DMS79 (cell line): ENCODE data around the gene TAB2.
"Not testable (repeated sequence)": the region's sequence is repeated elsewhere in the genome, so short reads cannot be mapped to it uniquely, and the experiment has no call there.

ENCODE experiments used
- DNase-seq: peaks from one replicate; lab custom pipeline; 2025; lab: John Stamatoyannopoulos, UW

Gene TAB2

DNA sequence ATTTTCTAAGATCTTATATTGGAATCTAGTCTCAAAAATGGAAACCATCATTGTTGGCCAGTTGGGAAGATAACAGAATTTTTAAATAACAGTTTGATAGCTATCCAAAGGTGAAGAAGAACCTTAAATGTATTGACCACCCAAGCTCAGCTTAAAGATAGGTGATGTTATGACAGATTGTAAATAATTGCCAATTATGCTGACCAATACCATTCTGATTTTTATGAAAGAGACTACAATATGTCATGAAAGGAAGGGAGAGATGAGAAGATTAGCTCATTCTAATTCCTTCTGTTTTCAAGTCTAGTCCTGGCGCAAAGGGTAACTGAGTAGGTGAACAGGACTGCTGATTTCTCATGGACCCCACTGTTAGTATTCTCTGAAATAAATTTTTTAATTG lies 5.7 kb upstream of the TAB2 start:
- DNase-seq: no peak

GRCh38 chr6:149313070-149313469 lies 4.4 kb upstream of the TAB2 start:
- DNase-seq: no peak

GRCh38 chr6:149313861-149314260 lies 3.7 kb upstream of the TAB2 start:
- DNase-seq: no peak

GRCh38 chr6:149314325-149314905 lies 3.1 kb upstream of the TAB2 start:
- DNase-seq: no peak

- DNase-seq: no peak
Observed at GRCh38 chr6:149316108-149316727, 1.3 kb upstream of the TAB2 start.

DNA sequence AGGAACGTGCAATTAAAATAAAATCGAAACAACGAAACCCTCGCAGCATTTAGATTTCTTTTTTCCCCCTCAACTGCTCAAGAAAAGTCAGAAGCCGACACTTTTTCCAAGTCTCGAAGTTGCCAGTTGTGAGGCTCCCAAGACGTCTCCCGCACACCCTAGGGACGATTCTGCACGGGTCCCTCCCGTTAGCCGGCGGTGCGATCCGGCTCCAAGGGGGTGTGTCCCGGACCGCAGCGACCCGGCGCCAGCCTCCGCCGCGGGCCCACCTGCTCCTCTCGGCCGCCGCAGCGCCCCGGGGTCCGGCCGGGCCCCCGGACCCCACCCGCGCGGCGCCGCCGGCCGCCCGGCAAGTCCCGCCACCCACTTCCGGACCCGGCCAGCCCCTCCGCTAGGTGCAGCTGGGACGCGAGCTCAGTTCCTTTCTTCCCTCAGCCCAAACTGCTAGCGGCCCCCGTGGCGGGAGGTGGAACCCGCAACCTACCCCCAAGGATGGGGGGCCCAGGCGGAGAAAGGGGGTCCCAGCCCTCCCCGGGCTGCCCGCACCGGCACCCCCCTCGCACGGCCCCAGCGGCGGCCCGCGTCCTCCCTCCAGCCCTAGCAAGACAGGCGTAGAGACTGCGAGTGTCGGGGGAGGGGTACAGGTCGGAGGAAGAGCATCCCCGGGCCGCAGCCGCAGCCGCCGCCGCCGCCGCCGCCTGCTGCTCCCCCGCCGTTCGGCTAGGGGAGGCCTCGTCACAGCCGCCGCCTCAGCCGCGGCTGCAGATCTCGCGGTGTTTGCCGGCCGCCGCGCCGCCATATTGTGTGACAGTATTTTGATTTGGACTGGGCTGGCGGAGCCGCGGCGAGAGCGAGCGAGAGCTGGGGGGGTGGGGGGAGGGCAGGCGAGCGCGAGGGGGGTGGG lies 520 bp upstream of the TAB2 start:
- peak; percentile 74 for DNase-seq

GRCh38 chr6:149318581-149319286 lies 1.2 kb downstream of the TAB2 start:
- DNase-seq: peak; percentile 11

DNA sequence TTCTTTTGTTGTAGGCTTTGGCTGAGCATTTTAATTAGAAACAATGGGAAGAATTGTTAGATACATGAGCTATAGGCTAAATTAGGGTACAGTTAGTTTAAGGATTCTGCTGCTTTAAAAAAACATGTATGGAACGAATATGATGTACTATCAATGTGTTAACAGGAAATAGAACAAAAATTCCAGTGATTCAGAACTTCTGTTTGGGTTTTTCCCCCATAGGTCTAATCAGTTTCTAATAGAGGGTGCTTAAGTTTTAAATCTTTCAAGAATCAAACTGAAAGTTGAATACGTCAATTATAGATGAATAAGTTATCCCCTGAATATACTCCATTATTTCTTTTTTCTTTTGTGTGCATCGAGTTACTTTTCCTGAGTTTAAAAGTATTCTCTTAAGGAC lies 1.9 kb downstream of the TAB2 start:
- no peak for DNase-seq

GRCh38 chr6:149320016-149320415 lies 2.5 kb downstream of the TAB2 start:
- not testable (repeated sequence) for DNase-seq

DNA sequence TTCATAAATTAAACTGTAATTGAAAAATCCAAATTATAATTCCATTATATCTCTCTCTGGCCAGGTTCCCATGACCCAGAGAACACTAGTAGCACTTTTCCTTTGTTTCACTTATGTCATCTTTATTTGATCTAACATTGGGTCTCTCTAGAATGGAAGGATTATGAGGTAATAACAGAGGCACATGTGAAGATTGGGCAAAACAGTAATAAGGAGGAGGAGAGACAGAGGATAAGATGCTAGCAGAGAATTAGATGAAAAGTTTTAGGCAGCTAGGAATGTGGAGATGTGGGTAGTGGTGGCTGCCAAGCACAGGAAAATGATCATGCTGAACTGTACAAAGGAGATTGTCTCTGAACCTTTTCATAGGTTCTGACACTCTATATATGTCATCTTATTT lies 3.3 kb downstream of the TAB2 start:
- DNase-seq: no peak

GRCh38 chr6:149323353-149323752 lies 5.8 kb downstream of the TAB2 start:
- no peak for DNase-seq

DNA sequence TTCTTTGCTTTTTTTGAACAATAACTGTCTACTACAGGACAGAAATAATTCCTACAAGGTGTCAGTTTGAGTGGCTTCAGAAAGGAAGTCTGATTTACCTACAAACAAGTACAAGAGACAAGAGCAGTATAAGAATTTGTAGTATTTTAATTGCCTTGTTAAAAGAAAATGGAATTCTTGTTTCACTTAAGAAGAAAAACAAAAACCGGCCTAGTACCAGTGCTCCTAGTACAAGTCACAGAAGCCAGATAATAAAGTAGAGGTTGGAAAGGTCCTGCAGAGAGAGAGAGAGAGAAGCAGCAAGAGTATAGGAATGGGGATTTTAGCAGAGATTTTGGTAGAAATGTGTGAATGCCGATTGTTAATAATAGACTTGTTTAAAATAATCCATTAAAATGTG lies 6.4 kb downstream of the TAB2 start:
- DNase-seq: no peak

DNA sequence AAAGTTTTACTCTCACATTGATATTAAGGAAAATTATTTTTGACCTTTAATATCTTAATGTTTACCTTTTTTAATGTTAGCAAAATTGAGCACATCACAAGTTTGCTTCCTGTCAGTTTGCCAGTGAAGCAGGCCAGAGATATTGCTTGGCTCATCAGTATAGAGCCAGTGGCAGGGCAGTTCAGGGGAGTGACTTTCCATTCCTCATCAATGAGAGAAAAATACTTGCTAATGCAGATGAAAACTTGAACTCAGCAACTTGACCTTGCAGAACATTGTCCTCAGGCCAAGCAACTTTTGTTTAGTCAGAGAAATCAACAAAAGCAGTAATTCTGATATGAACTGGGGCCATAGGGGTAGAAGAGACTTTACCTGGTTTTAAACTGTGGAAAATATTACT lies 6.9 kb downstream of the TAB2 start:
- DNase-seq: no peak

DNA sequence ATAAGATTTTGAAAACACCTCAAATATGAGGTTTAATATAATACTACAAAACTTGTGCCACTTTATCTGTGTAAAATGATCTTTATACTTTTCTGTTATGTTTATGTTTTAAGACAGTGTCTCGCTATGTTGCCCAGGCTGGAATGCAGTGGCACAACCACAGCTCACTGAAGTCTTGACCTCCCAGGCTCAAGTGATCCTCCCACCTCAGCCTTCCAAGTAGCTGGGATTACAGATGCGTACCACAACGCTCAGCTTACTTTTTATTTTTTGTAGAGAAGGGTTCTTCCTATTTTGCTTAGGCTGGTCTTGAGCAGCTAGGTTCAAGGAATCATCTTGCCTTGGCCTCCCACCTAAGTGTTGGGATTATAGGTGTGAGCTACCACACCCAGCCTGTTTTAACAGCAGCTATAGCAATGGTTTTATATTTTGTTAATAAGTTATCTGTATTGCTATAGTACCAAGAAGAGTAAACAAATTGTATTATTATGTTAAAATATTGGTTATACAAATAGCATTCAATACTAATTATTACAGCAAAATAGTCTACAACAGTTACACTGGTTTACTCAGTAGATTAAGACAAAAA lies 8.2 kb downstream of the TAB2 start:
- no peak for DNase-seq

GRCh38 chr6:149327638-149328037 lies 10.1 kb downstream of the TAB2 start:
- DNase-seq: no peak

- no peak for DNase-seq
Observed at GRCh38 chr6:149328083-149328482, 10.6 kb downstream of the TAB2 start.

GRCh38 chr6:149329529-149329928 lies 12.0 kb downstream of the TAB2 start:
- DNase-seq: no peak

DNA sequence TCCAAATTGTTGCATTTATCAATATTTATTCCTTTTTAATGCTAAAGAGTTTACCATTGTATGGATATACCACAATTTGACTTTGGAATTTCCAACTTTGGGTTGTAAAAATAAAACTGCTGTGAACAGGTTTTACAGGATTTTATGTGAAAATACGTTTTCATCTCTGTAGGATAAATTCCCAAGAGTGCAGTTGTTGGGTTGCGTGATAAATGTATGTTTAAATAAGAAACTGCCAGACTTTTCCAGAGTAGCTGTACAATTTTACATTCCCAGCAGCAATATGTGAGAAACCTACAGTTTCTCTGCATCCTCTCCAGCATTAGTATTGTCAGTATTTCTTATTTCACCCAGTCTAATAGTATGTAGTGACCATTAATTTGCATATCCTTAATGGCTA lies 12.6 kb downstream of the TAB2 start:
- no peak for DNase-seq

- no peak for DNase-seq
Observed at GRCh38 chr6:149331043-149331807, 13.7 kb downstream of the TAB2 start.

DNA sequence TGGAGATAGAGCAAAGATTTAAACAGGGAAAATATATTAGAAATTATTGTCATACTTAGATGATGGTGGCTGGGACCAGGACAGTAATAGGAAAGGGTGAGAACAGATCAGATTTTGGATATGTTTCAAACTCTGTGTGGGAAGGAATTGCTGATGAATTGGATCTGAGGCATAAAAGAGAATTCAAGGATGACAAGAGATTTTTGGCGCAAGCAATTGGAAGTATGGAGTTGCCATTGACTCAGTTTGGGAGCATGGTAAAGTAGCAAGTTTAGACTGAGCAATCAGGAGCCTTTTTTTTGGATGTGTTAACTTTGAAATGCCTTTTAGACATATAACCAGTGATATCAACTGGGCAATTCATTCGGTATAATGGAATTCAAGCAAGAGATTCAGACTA lies 14.4 kb downstream of the TAB2 start:
- DNase-seq: no peak

- DNase-seq: peak; percentile 82
Observed at GRCh38 chr6:149332602-149333265, 15.2 kb downstream of the TAB2 start.
